A673 (cell line): ENCODE measurements around the gene EXOC3L4. TPM values are rescaled to one million over a fixed set of nuclear protein-coding genes. Genes with fewer than 3 reads are reported as not detected.

Experiments used
- BruUV-seq: library from RNA; stranded (reverse); fragments of 400-500 nt; replicated peaks from 2 replicates; lab custom pipeline; 2021; lab: Mats Ljungman, UMichigan
- CTCF ChIA-PET: fragments of 300-600 bp; sonication (Branson Sonifier 250); formaldehyde crosslinking; loops from one replicate; lab custom pipeline; 2022; ENCODE audit warnings: antibody characterized with exemption; lab: Charles Lee
- POLR2A ChIA-PET: fragments of 300-600 bp; sonication (Branson Sonifier 250); formaldehyde crosslinking; loops from one replicate; lab custom pipeline; 2022; ENCODE audit warnings: antibody characterized with exemption; ENCODE audit not compliant: low non-redundant PET; lab: Charles Lee
- DNase-seq: peaks from one replicate; pipeline ENCODE4 v3.0.0-alpha.2; 2015; ENCODE audit warnings: low spot score
- H3K27ac ChIP-seq: fragments of 200-600 bp; sonication (generic); 2 replicates; pipeline ENCODE4 v1.5.1; 2016; ENCODE audit warnings: mixed run types, low read depth, mild to moderate bottlenecking, mixed read lengths, antibody characterized with exemption, low read length; ENCODE audit not compliant: poor library complexity, severe bottlenecking
- H3K27me3 ChIP-seq: fragments of 200-600 bp; sonication (generic); replicated peaks from 2 replicates; pipeline ENCODE4 v1.6.1; 2017; ENCODE audit warnings: mixed run types, low read depth, mild to moderate bottlenecking, mixed read lengths, antibody characterized with exemption, low read length; ENCODE audit not compliant: insufficient read depth, poor library complexity
- H3K36me3 ChIP-seq: fragments of 200-600 bp; sonication (generic); 2 replicates; pipeline ENCODE4 v1.6.1; 2016; ENCODE audit warnings: mixed run types, mild to moderate bottlenecking, mixed read lengths, antibody characterized with exemption, low read length; ENCODE audit not compliant: insufficient read depth, poor library complexity, severe bottlenecking
- H3K4me1 ChIP-seq: fragments of 200-600 bp; sonication (generic); 2 replicates; pipeline ENCODE4 v1.6.1; 2017; ENCODE audit warnings: mixed run types, mild to moderate bottlenecking, mixed read lengths, antibody characterized with exemption, low read length; ENCODE audit not compliant: insufficient read depth, poor library complexity, severe bottlenecking
- H3K4me3 ChIP-seq: fragments of 200-600 bp; sonication (generic); 2 replicates; pipeline ENCODE4 v1.5.1; 2016; ENCODE audit warnings: low read depth, mixed run types, mild to moderate bottlenecking, mixed read lengths, low read length; ENCODE audit not compliant: poor library complexity, severe bottlenecking
- H3K9me3 ChIP-seq: fragments of 200-600 bp; sonication (generic); 2 replicates; pipeline ENCODE4 v1.6.1; 2016; ENCODE audit warnings: mixed run types, low read depth, mild to moderate bottlenecking, mixed read lengths, antibody characterized with exemption, low read length; ENCODE audit not compliant: poor library complexity, severe bottlenecking
- CTCF ChIP-seq: fragments of 300-800, 200-600 bp; sonication (generic); conservative IDR thresholded peaks from 2 replicates; pipeline ENCODE4 v1.5.1; 2017; ENCODE audit warnings: low read depth, mild to moderate bottlenecking, antibody characterized with exemption, low read length, moderate library complexity, mixed read lengths
- EZH2 ChIP-seq: fragments of 200-600 bp; sonication (generic); IDR thresholded peaks from 2 replicates; pipeline ENCODE4 v1.6.1; 2017; ENCODE audit warnings: borderline replicate concordance, low read depth, mild to moderate bottlenecking, mixed read lengths, antibody characterized with exemption, low read length; ENCODE audit not compliant: poor library complexity, severe bottlenecking
- intact Hi-C: fragments of 100-400 bp; cut with micrococcal nuclease; formaldehyde crosslinking; loops from one replicate; pipeline ENCODE4 v1.10.0; 2022; ENCODE audit not compliant: unreplicated experiment
- total RNA-seq: library from RNA; stranded (reverse); gene quantifications from 2 replicates; pipeline ENCODE4 v1.2.3, GENCODE V29; 2021

The EXOC3L4 gene
- total RNA-seq, 1 experiment from 2014 or later, result not detected

DNA sequence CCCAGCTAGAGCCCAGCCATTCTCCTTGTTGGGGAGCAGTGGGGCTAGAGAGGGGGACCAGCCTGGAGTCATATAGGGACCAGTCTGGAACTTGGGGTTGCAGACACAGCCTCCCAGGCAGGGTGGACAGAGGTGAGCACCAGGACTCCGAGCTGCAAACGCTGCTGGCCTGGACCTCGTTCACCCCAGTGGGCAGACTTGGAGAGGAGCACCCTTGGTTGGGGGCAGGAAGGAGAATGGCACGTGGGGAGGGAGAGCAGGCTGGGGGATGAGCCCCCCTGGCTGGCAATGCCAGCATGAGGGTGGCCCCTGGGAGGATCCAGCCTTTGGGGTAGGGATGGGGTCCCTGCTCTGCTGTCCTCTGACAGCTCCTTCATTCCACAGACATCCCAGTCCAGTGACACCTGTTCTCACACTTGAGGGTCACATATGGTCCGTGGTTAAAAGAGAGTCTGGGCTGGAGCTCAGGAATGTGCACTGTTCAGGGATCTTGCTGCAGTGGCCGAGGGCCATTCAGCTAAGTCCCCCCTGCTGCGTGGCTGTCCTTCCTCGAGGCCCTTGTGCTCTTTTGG, 7.7 kb upstream of the EXOC3L4 start:
- no peaks in the 10 kb centered on the region for H3K36me3 ChIP-seq
- no peaks in the 10 kb centered on the region for H3K9me3 ChIP-seq
- BruUV-seq, result no TSS peak
- CTCF ChIA-PET, result interaction anchor here (0.6 to 0.7 kb wide), 2 partner anchors 13 to 18 kb away, joined by 4 read pairs; no protein-coding TSS in a partner anchor
- H3K27ac ChIP-seq, result no peak overlapping the region
- no peak for DNase-seq
- no peak for TF ChIP-seq EZH2
- POLR2A ChIA-PET, result no interaction called here
- no peaks in the 10 kb centered on the region for H3K27me3 ChIP-seq
- intact Hi-C loops, result no loop called here
- peaks cover 3% of the 10 kb centered on the region for H3K4me1 ChIP-seq
- H3K4me3 ChIP-seq, result no peak overlapping the region

- no TSS peak for BruUV-seq
- TF ChIP-seq EZH2 (no peak), CTCF (no peak)
- H3K27me3 ChIP-seq, result no peaks in the 10 kb centered on the region
- intact Hi-C loops, result no loop called here
- CTCF ChIA-PET, result interaction anchor here (0.7 kb wide), 1 partner anchor 17 kb away, joined by 4 read pairs; no protein-coding TSS in a partner anchor
- POLR2A ChIA-PET, result no interaction called here
- no peak overlapping the region for H3K4me3 ChIP-seq
- DNase-seq, result no peak
- no peaks in the 10 kb centered on the region for H3K36me3 ChIP-seq
- no peak overlapping the region for H3K27ac ChIP-seq
- no peaks in the 10 kb centered on the region for H3K9me3 ChIP-seq
- peaks cover 3% of the 10 kb centered on the region for H3K4me1 ChIP-seq
Observed at GRCh38 chr14:103087343-103087835, 7.1 kb upstream of the EXOC3L4 start.

- ChIA-PET POLR2A (no interaction called here), CTCF (no interaction called here)
- Histone ChIP-seq H3K9me3 (no peaks in the 10 kb centered on the region), H3K4me1 (peaks cover 3% of the 10 kb centered on the region), H3K27me3 (no peaks in the 10 kb centered on the region), H3K27ac (no peak overlapping the region), H3K4me3 (no peak overlapping the region), H3K36me3 (no peaks in the 10 kb centered on the region)
- intact Hi-C loops, result no loop called here
- no peak for DNase-seq
- no peak for TF ChIP-seq CTCF
- TF ChIP-seq EZH2, result no peak
- no TSS peak for BruUV-seq
Observed at GRCh38 chr14:103088921-103089320, 5.6 kb upstream of the EXOC3L4 start.
